GM18858 (cell line): ENCODE data around the gene TIMM10.
"Not testable (repeated sequence)": the region's sequence is repeated elsewhere in the genome, so short reads cannot be mapped to it uniquely, and the experiment has no call there.

Experiments
- ATAC-seq: cut with Tn5 transposase; IDR thresholded peaks from one replicate; pipeline ENCODE4 v1.9.1; 2021; ENCODE audit not compliant: unreplicated experiment

TIMM10 gene

GRCh38 chr11:57542582-57542981, 12.0 kb upstream of the TIMM10 start:
- no peak for ATAC-seq

- ATAC-seq, result no peak
These were observed 10.6 kb upstream of the TIMM10 start for GRCh38 chr11:57541169-57541568.

GRCh38 chr11:57539342-57539741, 8.8 kb upstream of the TIMM10 start:
- no peak for ATAC-seq

GRCh38 chr11:57536947-57537619, 6.5 kb upstream of the TIMM10 start, which contains the start of gene SMTNL1:
Gene SMTNL1 (plus strand): TSS chr11:57537595. CDS start chr11:57542643, 5,048 bp downstream.
- ATAC-seq, result no peak

- ATAC-seq, result not testable (repeated sequence)
These were observed 3.9 kb upstream of the TIMM10 start for GRCh38 chr11:57534449-57534848.

GRCh38 chr11:57530215-57530595, 349 bp downstream of the TIMM10 start:
- ATAC-seq, result no peak

GRCh38 chr11:57529012-57529411, 1.5 kb downstream of the TIMM10 start:
- no peak for ATAC-seq

- no peak for ATAC-seq
These were observed 3.4 kb downstream of the TIMM10 start for GRCh38 chr11:57527056-57527631.

- no peak for ATAC-seq
These were observed 7.1 kb downstream of the TIMM10 start for GRCh38 chr11:57523419-57523818.

GRCh38 chr11:57521116-57521515, 9.4 kb downstream of the TIMM10 start:
- no peak for ATAC-seq

GRCh38 chr11:57516061-57516443, 14.5 kb downstream of the TIMM10 start:
- no peak for ATAC-seq

- ATAC-seq, result no peak
These were observed 15.1 kb downstream of the TIMM10 start, which contains the start of gene SLC43A1 for GRCh38 chr11:57515332-57516060. Gene SLC43A1 (minus strand): TSS chr11:57515702. CDS start chr11:57514111, 1,591 bp downstream.

- no peak for ATAC-seq
These were observed 15.8 kb downstream of the TIMM10 start for GRCh38 chr11:57514538-57515331.

- ATAC-seq, result no peak
These were observed 16.5 kb downstream of the TIMM10 start for GRCh38 chr11:57513911-57514537.

- no peak for ATAC-seq
These were observed 17.1 kb downstream of the TIMM10 start for GRCh38 chr11:57513452-57513795.

- no peak for ATAC-seq
These were observed 17.7 kb downstream of the TIMM10 start for GRCh38 chr11:57512646-57513451.

- ATAC-seq, result no peak
These were observed 18.7 kb downstream of the TIMM10 start for GRCh38 chr11:57511741-57512430.

- no peak for ATAC-seq
These were observed 22.0 kb downstream of the TIMM10 start for GRCh38 chr11:57508341-57509170.

- no peak for ATAC-seq
These were observed 24.0 kb downstream of the TIMM10 start for GRCh38 chr11:57506522-57506921.
